Body of pancreas (tissue), 4 donors: ENCODE results near the gene TMEM235.

Experiments
- CTCF ChIP-seq, 7 experiments: fragments of 450-650 bp in 4 of 7; fragments of 200-600 bp in 3 of 7; sonication (generic) in 3 of 7; IDR thresholded peaks; one replicate each; pipeline ENCODE4 v1.5.1; 2016 to 2019; ENCODE audit warnings: antibody characterized with exemption in 7 of 7
- POLR2A ChIP-seq, 3 donors: fragments of 450-650 bp; IDR thresholded peaks; one replicate each; pipeline ENCODE4 v1.6.1; 2016; ENCODE audit warnings: antibody characterized with exemption in 3 of 3, mild to moderate bottlenecking in 2 of 3

GRCh38 chr17:78250891-78251772, 19.7 kb downstream of the TMEM235 start:
- peak; percentile 98 to 100 (median 99) for TF ChIP-seq CTCF (IDR thresholded peaks at IDR 0.05)
- TF ChIP-seq POLR2A (IDR thresholded peaks at IDR 0.05), result no peak
